Fibroblast of lung (primary cell): ENCODE measurements around the gene MTAP.

Source experiments
- CTCF ChIP-seq, 2 donors: IDR thresholded peaks in 1 of 2; conservative IDR thresholded peaks in 1 of 2; 1 replicate in 1 of 2; 2 replicates in 1 of 2; pipeline ENCODE4 v1.5.1; 2011 to 2012; ENCODE audit warnings: low read length in 2 of 2, control low read depth in 1 of 2, inconsistent platforms in 1 of 2, low read depth in 1 of 2, mild to moderate bottlenecking in 1 of 2
- EZH2 ChIP-seq: IDR thresholded peaks from 2 replicates; pipeline ENCODE4 v1.5.1; 2012; ENCODE audit warnings: low read length, control low read depth, mild to moderate bottlenecking; ENCODE audit errors: missing control alignments

- TF ChIP-seq CTCF (conservative IDR thresholded peaks at IDR 0.05 in 1 of 2, IDR thresholded peaks at IDR 0.05 in 1 of 2; ENCODE audit: low read depth in 1 of 2, low read length in 2 of 2) (no peak), EZH2 (peak; percentile 82)
These were observed 166.0 kb downstream of the MTAP start for GRCh38 chr9:21968331-21969010.
